Tibial nerve (tissue), 4 donors: Measurements from ENCODE around the gene CDK13. TPM values are rescaled to one million over a fixed set of nuclear protein-coding genes. Genes with fewer than 3 reads are reported as not detected.
"Not testable (repeated sequence)": the region's sequence is repeated elsewhere in the genome, so short reads cannot be mapped to it uniquely, and the experiment has no call there.

Experiments
- DNase-seq, 2 donors: peaks; one replicate each; pipeline ENCODE4 v3.0.0-alpha.2; 2019; ENCODE audit warnings: low spot score in 2 of 2
- H3K27ac ChIP-seq, 4 donors: fragments of 200-600 bp; sonication (generic) in 3 of 4; one replicate each; pipeline ENCODE4 v1.5.1; 2017 to 2019; ENCODE audit warnings: mild to moderate bottlenecking in 1 of 4
- H3K27me3 ChIP-seq, 2 donors: fragments of 200-600 bp; sonication (generic) in 1 of 2; one replicate each; pipeline versions ENCODE4 v1.5.1 to v1.6.0; 2017 to 2019
- H3K36me3 ChIP-seq, 3 donors: fragments of 200-600 bp; sonication (generic); one replicate each; pipeline ENCODE4 v1.5.1; 2018 to 2019
- H3K4me1 ChIP-seq, 4 donors: fragments of 200-600 bp; sonication (generic) in 3 of 4; one replicate each; pipeline ENCODE4 v1.5.1; 2017 to 2019
- H3K4me3 ChIP-seq, 4 donors: fragments of 200-600 bp; sonication (generic) in 3 of 4; one replicate each; pipeline ENCODE4 v1.5.1; 2017 to 2019; ENCODE audit warnings: mild to moderate bottlenecking in 1 of 4, moderate library complexity in 1 of 4
- H3K9me3 ChIP-seq, 4 donors: fragments of 200-600 bp; sonication (generic) in 3 of 4; one replicate each; pipeline ENCODE4 v1.5.1; 2017 to 2019
- CTCF ChIP-seq, 5 experiments: fragments of 200-600 bp in 3 of 5; fragments of 450-650 bp in 2 of 5; sonication (generic) in 3 of 5; IDR thresholded peaks; one replicate each; pipeline ENCODE4 v1.5.1; 2016 to 2019; ENCODE audit warnings: antibody characterized with exemption in 5 of 5, mild to moderate bottlenecking in 3 of 5, moderate library complexity in 2 of 5
- EP300 ChIP-seq, 2 donors: sonication (generic); formaldehyde crosslinking; IDR thresholded peaks; one replicate each; pipeline ENCODE4 v1.6.1; 2017; ENCODE audit warnings: antibody characterized with exemption in 2 of 2, mild to moderate bottlenecking in 1 of 2
- POLR2A ChIP-seq, 2 donors: fragments of 450-650 bp; IDR thresholded peaks; one replicate each; pipeline ENCODE4 v1.6.1; 2017; ENCODE audit warnings: antibody characterized with exemption in 2 of 2, mild to moderate bottlenecking in 2 of 2, moderate library complexity in 2 of 2
- WGBS, 2 donors: methylation state at CpG; one replicate each; pipeline ENCODE4 v1.1.5; 2018; 5-methylcytosine and 5-hydroxymethylcytosine counted together
- total RNA-seq, 4 donors: library from RNA; depleted of rRNA; stranded (reverse); fragments of >200 nt; gene quantifications; one replicate each; pipeline ENCODE4 v1.1.0, GENCODE V29; 2016

Gene CDK13
- total RNA-seq, 4 donors from 2014 or later, result 87.8 to 128 (median 114) TPM

DNA sequence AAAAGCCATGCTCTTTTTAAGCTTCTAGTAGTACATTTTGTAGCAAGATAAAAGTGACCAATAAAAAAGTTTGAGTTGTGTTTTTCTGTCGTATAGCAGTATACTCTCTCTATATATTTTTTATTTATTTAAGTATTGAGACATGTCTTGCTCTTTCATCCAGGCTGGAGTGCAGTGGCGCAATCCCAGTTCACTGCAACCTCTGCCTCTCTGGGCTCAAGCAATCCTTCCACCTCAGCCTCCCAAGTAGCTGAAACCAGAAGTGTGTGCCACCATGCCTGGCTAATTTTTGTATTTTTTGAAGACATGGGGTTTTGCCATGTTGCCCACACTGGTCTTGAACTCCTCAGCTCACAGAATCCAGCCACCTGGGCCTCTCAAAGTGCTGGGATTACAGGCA is 187.5 kb downstream of the CDK13 start:
- Histone ChIP-seq H3K27ac (no peak overlapping the region), H3K36me3 (no peaks in the 10 kb centered on the region), H3K9me3 (no peaks in the 10 kb centered on the region), H3K4me1 (peaks cover 0 to 17% (median 12%) of the 10 kb centered on the region in 4 donors), H3K27me3 (no peaks in the 10 kb centered on the region), H3K4me3 (no peak overlapping the region)
- 92 to 96% methylated on average over 2 of the region's 2 CpGs for WGBS, 2 donors
- DNase-seq, result no peak
- TF ChIP-seq POLR2A (IDR thresholded peaks at IDR 0.05) (no peak), CTCF (IDR thresholded peaks at IDR 0.05) (no peak)

DNA sequence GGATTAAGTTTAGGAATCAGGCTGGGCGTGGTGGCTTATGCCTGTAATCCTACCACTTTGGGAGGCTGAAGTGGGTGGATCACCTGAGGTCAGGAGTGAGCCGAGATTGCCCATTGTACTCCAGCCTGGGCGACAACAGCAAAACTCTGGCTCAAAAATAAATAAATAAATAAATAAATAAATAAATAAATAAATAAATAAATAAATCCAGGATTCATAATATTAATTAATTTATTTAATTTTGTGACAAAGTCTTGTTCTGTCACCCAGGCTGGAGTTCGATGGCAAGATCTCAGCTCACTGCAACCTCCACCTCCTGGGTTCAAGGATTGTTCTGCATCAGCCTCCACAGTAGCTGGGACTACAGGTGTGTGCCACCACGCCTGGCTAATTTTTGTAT is 188.9 kb downstream of the CDK13 start:
- 93 to 95% methylated on average over 5 of the region's 5 CpGs for WGBS, 2 donors
- H3K4me1 ChIP-seq, result peaks cover 0 to 6% (median 3%) of the 10 kb centered on the region in 4 donors
- no peak for DNase-seq
- no peaks in the 10 kb centered on the region for H3K27me3 ChIP-seq
- no peak for TF ChIP-seq EP300 (IDR thresholded peaks at IDR 0.05)
- TF ChIP-seq CTCF (IDR thresholded peaks at IDR 0.05), result no peak
- no peak for TF ChIP-seq POLR2A (IDR thresholded peaks at IDR 0.05)
- no peaks in the 10 kb centered on the region for H3K9me3 ChIP-seq
- H3K27ac ChIP-seq, result no peak overlapping the region
- H3K36me3 ChIP-seq, result no peaks in the 10 kb centered on the region
- H3K4me3 ChIP-seq, result no peak overlapping the region

- 95% methylated on average over 13 of the region's 13 CpGs for WGBS, 2 donors
- not testable (repeated sequence) for H3K4me3 ChIP-seq, H3K9me3 ChIP-seq, DNase-seq, H3K4me1 ChIP-seq, H3K27me3 ChIP-seq, H3K27ac ChIP-seq, H3K36me3 ChIP-seq
Observed at GRCh38 chr7:40139891-40140290, 189.8 kb downstream of the CDK13 start.

GRCh38 chr7:40141916-40142315 is 191.9 kb downstream of the CDK13 start:
- not testable (repeated sequence) for H3K4me3 ChIP-seq, H3K4me1 ChIP-seq, H3K27ac ChIP-seq, H3K36me3 ChIP-seq, H3K9me3 ChIP-seq, DNase-seq, H3K27me3 ChIP-seq
- 92 to 94% methylated on average over 5 of the region's 5 CpGs for WGBS, 2 donors

DNA sequence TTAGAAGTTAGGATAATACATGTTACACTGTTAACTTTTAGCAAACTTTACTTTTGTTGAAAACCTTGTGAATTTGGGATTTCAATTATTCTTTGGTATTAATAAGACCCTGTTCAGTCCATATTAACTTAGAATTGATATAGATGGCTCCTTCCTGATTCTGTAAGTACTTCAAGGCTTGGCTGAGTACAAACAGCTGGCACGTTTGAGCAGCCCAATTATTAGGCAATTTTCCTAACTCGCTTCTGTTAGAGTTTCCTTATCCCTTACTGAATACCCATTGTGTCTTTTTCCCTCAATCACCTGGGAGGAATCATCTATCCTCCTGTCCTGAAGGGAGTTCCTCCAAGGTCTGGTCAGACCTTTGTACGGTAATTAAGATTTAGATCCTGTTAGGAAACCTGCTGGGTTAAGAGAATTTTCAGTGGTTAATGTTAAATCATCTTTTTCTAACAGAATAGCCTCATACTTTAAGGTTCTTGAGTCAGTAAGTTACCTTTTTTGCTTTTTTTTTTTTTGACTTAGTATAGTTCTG is 195.6 kb downstream of the CDK13 start:
- not testable (repeated sequence) for H3K27ac ChIP-seq, H3K27me3 ChIP-seq, DNase-seq, H3K36me3 ChIP-seq, H3K9me3 ChIP-seq, H3K4me3 ChIP-seq, H3K4me1 ChIP-seq
- 83 to 85% methylated on average over 3 of the region's 3 CpGs for WGBS, 2 donors

GRCh38 chr7:40147371-40148246 is 197.6 kb downstream of the CDK13 start:
- Histone ChIP-seq H3K9me3 (no peaks in the 10 kb centered on the region), H3K4me3 (no peak overlapping the region), H3K4me1 (no peaks in the 10 kb centered on the region), H3K27ac (no peak overlapping the region), H3K27me3 (no peaks in the 10 kb centered on the region), H3K36me3 (no peaks in the 10 kb centered on the region)
- no peak for DNase-seq
- TF ChIP-seq CTCF (IDR thresholded peaks at IDR 0.05) (no peak), POLR2A (IDR thresholded peaks at IDR 0.05) (no peak)
- 90 to 91% methylated on average over 19 of the region's 19 CpGs for WGBS, 2 donors

GRCh38 chr7:40148247-40148580 is 198.2 kb downstream of the CDK13 start:
- H3K4me1 ChIP-seq, DNase-seq, H3K9me3 ChIP-seq, H3K27ac ChIP-seq, H3K4me3 ChIP-seq, H3K36me3 ChIP-seq, H3K27me3 ChIP-seq: not testable (repeated sequence)
- WGBS, 2 donors, result 89% methylated on average over 7 of the region's 7 CpGs
